WTC11 (cell line): ENCODE results near the gene FAM107A.

Source experiments
- AR ChIP-seq: fragments of 250-450 bp; sonication (Bioruptor Pico); IDR thresholded peaks from 2 replicates; pipeline ENCODE4 v1.9.0; 2021; ENCODE audit warnings: mild to moderate bottlenecking
- ATF2 ChIP-seq: sonication (generic); formaldehyde crosslinking; IDR thresholded peaks from 2 replicates; pipeline ENCODE4 v1.8.1; 2022; ENCODE audit warnings: low read depth, missing genetic modification reagents, borderline replicate concordance
- ATF3 ChIP-seq: sonication (generic); formaldehyde crosslinking; conservative IDR thresholded peaks from 2 replicates; pipeline ENCODE4 v1.8.1; 2022; ENCODE audit warnings: mild to moderate bottlenecking, missing genetic modification reagents
- CREM ChIP-seq: sonication (generic); formaldehyde crosslinking; IDR thresholded peaks from 2 replicates; pipeline ENCODE4 v1.8.1; 2022; ENCODE audit warnings: mild to moderate bottlenecking, missing genetic modification reagents, moderate library complexity
- CTCF ChIP-seq: fragments of 200-600 bp; IDR thresholded peaks from 2 replicates; pipeline ENCODE4 v1.8.0; 2022; ENCODE audit warnings: antibody characterized with exemption
- FOXJ3 ChIP-seq: sonication (generic); formaldehyde crosslinking; IDR thresholded peaks from 2 replicates; pipeline ENCODE4 v1.9.0; 2021; ENCODE audit warnings: missing genetic modification reagents, mild to moderate bottlenecking, borderline replicate concordance
- IRF2 ChIP-seq: sonication (generic); formaldehyde crosslinking; IDR thresholded peaks from 2 replicates; pipeline ENCODE4 v1.8.0; 2022; ENCODE audit warnings: low read depth, missing genetic modification reagents, borderline replicate concordance
- MLX ChIP-seq: sonication (generic); formaldehyde crosslinking; IDR thresholded peaks from 2 replicates; pipeline ENCODE4 v1.8.1; 2023; ENCODE audit warnings: mild to moderate bottlenecking, missing genetic modification reagents, moderate library complexity
- MXD4 ChIP-seq: fragments of 250-450 bp; sonication (Bioruptor Pico); IDR thresholded peaks from 2 replicates; pipeline ENCODE4 v1.8.0; 2021; ENCODE audit warnings: mild to moderate bottlenecking, moderate library complexity, borderline replicate concordance
- NFYB ChIP-seq: sonication (generic); formaldehyde crosslinking; conservative IDR thresholded peaks from 2 replicates; pipeline ENCODE4 v1.8.0; 2022; ENCODE audit warnings: low read depth, missing genetic modification reagents
- NR3C1 ChIP-seq: sonication (generic); formaldehyde crosslinking; conservative IDR thresholded peaks from 2 replicates; pipeline ENCODE4 v1.8.1; 2023; ENCODE audit warnings: low read depth, mild to moderate bottlenecking, missing genetic modification reagents
- TCF7 ChIP-seq: sonication (generic); formaldehyde crosslinking; IDR thresholded peaks from 2 replicates; pipeline ENCODE4 v1.8.0; 2022; ENCODE audit warnings: mild to moderate bottlenecking, low read depth, missing genetic modification reagents, moderate library complexity
- ZNF423 ChIP-seq: fragments of 250-450 bp; sonication (Bioruptor Pico); IDR thresholded peaks from 2 replicates; pipeline ENCODE4 v2.1.2; 2022; ENCODE audit warnings: mild to moderate bottlenecking, moderate library complexity

- no peak for TF ChIP-seq NFYB (CRISPR knock-in tag)
- peak; percentile 64; the same call in 1 of the 2 replicates for TF ChIP-seq ZNF423 (CRISPR knock-in tag)
- TF ChIP-seq CTCF = peak; percentile 79
- TF ChIP-seq TCF7 = no peak
- TF ChIP-seq AR (CRISPR knock-in tag) = no peak
- no peak for TF ChIP-seq IRF2
- no peak for TF ChIP-seq ATF3 (CRISPR knock-in tag)
- no peak for TF ChIP-seq MLX (CRISPR knock-in tag)
- TF ChIP-seq MXD4 (CRISPR knock-in tag) = no peak
- no peak for TF ChIP-seq ATF2 (CRISPR knock-in tag)
- no peak for TF ChIP-seq NR3C1 (CRISPR knock-in tag)
- no peak for TF ChIP-seq FOXJ3 (CRISPR knock-in tag)
- TF ChIP-seq CREM (CRISPR knock-in tag) = no peak
Measured at GRCh38 chr3:58532794-58533220, 44.4 kb downstream of the FAM107A start.
